ENCODE data around the gene LRRTM3.

The LRRTM3 gene

GRCh38 chr10:67036808-67037207, 111.0 kb downstream of the LRRTM3 start:
- DNase-seq = no peak

DNA sequence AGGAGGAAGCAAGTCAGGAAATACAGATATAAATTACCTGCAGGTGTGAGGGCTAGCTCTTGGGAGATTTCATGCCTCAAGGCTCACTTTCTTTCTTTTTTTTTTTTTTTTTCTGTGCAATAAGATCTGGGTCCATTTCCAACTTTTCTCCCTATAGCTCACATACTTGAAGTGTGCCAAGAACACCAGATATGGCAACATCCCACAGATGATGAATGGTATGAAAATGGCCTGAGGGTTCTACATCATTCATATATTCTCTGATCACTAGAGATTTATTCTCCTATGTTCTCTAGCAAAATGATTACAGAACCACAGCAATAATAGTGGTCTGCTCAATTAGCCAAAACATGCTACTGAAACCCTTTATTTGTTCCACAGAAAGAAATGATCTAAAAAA, 117.2 kb downstream of the LRRTM3 start:
- no peak for DNase-seq

DNA sequence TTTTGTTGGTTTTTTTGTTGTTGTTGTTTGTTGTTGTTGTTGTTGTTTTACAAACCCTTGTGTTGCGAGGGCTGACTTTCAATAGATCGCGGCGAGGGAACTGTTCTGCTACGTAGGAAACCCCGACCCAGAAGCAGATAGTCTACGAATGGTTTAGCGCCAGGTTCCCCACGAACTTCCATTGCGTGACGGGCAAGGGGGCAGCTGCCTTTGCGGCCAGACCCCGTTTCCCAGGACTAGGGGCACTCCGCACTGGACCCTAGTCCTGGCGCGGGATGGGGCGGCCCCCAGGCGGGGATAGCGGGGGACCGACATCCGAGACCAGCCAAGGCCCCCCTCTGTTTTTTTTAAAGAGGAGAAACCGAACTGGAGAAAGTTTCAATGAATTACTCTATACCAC, 119.6 kb downstream of the LRRTM3 start:
- no peak for DNase-seq

DNA sequence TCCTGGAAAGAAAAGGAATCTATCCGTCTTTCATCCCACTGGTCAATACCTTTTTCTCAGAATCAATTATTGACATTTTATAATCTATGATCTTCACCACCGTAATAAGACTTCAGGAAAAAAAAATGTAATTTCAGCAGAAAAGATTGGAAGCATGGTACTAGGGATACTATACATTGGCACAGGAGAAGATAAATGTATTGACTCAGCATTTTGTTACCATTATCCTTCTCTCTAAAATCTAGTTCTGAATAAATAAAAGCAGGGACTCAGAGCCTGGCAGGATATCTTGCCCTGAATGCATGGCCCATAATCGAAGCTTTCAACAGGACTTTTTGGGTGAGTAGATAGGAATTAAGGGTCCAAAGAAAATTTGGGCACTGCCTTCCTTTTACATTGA, 120.7 kb downstream of the LRRTM3 start:
- DNase-seq = no peak

GRCh38 chr10:67049988-67050387, 124.2 kb downstream of the LRRTM3 start:
- DNase-seq = no peak

DNA sequence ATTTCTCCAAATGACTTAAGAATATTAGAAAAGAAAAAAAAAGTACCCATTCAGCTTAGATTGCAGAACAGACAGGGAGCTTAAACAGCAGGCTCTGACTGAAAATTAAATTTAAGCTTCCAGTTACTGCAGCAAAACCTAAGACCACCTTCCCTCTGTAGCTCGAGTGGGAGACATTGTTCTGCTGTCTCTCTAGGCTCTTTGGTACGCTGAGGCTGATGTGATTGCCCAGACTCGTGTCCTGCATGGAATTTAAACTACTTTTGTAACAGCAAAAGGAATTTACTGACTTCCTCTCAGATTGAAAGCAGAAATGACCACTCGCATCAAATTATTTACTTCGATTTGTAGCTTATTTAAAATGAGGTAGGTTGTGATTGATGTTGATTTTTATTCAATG, 124.6 kb downstream of the LRRTM3 start:
- DNase-seq = no peak

- DNase-seq = no peak
Observed at GRCh38 chr10:67072654-67073053, 146.8 kb downstream of the LRRTM3 start.

DNA sequence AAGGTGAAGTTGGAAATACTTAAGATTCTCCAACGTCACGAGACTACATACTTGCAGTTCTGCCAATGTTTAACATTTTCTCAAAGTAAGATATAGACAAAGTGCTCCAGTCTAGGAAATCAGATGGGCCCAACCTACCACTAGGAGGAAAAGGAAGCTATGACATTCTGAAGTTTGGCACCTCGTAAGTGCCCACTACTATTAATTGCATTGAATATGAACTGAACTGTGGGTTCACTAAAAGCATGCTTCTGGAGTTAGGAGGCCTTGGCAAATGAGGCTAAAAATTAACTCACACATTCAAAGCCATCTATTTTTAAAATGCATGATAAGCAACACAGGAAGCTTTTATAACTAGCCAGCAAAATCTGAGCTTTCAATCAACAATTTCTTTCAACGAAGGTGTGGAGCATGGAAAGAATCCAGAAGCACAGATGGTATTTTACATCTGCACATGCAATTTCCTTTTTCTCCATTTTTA, 149.7 kb downstream of the LRRTM3 start:
- DNase-seq = no peak

- no peak for DNase-seq
Observed at GRCh38 chr10:67076144-67076543, 150.3 kb downstream of the LRRTM3 start.

DNA sequence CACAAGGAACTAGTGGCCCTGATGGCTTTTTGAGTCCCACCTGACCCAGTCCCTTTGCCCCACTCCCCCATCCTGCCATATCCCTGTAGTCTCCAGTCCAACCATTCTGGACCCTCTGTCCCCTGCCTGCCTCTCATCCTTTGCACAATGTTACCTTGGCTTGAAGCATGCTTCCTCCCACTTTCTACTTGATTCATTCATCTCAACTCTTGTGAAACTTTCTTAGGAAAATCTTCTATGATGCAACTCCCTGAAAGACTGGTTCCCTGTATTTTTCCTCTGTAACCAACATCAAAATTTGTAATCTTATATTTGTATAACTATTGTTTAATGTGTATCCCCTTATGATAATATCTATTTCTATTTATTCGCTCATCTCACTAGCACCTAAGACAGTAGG, 151.5 kb downstream of the LRRTM3 start:
- DNase-seq = no peak

GRCh38 chr10:67079126-67079525, 153.3 kb downstream of the LRRTM3 start:
- DNase-seq = no peak

DNA sequence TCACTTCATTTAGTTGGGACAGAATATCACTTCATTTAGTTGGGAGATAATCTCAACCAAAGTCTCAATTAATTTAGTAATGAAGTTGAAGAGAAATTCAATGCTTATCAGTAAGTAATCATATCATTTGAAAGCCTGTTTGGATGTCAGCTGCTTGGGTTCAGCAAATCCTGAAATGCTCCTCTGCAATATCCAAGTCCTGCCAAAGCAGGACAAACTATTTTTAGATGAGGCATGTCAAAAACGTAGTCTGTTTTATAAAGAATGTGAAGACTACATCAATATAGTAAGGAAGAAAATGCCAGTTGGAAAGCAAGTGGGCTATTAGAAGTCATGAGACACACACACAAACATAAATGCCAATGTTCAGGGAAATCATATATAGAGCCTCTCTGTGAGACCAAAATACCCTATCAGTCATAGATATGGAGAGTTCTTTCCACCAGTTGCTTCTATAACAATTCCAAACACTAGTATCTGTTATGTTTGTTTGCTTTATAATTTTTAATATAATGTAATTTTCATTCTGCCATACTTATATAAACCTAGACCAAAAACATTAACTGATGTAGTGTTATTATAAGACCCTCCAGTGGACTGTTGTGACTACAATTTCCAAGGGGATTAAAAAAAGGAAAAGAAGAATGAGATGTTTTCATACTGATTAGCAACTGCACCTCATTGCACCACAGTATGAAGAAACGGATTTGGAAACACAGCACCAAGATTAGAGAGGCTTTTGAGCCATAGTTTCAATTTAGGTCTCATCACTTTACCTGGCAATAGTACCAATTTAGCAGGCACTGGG, 160.7 kb downstream of the LRRTM3 start:
- DNase-seq = no peak

DNA sequence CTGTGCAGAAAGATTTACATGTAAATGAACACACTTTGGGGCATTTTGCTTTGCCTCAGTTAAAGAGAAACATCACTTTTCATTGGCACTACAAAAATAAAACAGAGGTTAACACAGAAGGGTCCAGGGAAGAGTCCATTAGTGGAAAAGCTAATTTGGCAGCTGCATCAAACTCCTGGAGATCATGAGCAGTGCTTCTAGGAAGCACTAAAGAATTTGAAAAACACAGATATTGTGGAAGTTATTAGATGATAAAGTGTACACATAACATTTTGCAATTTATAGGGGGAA, 161.2 kb downstream of the LRRTM3 start:
- DNase-seq = no peak

DNA sequence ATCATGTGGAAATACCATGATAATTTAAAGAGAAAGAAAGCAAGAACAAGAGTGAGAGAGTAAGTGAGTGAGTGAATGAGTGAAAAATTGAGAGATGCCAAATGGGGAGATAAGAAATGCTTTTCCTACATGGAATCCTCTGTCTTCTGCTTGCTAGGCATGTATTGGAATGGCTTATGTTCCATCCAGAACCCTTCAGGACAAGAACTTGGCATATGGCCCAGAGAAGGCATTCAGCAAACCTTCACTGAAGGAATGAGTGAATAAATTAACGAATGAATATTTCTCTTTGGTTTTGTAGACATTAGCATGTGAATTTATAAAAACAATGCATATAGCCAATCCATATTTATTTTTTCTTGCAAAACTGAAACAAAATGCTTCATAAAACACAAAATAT, 162.2 kb downstream of the LRRTM3 start:
- DNase-seq = no peak

DNA sequence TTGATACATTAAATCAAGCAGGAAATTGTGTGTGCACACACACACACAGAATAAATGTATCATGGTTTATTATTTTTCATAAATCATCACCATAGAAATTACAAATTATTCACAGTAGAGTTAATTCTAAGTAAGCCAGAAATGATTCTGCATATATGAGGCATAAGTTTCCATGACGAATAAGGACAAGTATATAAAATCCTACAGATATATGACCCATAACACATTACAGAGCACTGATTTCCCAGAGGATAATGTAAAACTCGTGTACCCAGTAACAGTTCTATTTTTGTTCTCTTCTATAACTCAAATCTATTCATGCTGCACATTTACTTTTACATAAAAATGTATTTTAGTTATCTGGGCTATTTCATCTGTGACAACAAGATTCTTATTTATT, 169.7 kb downstream of the LRRTM3 start:
- no peak for DNase-seq

- no peak for DNase-seq
Observed at GRCh38 chr10:67098461-67098860, 172.6 kb downstream of the LRRTM3 start.

DNA sequence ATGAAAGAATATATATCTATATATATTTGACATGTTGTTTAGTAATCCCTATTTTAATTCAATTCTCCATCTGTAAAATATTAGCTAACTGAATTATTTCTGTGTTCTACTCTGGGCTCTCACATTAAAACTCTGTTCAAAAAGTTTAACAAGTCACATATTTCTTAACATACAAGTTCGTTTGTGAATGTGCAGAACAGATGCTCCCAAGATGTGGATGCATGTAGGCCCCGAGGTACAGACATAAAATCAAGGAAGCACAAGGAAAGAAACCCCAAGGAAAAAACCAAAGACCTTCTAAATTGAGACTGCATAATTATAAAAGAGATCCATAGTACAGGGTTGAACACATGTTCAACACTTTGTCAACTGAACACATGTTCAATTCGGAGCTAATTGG, 175.1 kb downstream of the LRRTM3 start:
- no peak for DNase-seq

DNA sequence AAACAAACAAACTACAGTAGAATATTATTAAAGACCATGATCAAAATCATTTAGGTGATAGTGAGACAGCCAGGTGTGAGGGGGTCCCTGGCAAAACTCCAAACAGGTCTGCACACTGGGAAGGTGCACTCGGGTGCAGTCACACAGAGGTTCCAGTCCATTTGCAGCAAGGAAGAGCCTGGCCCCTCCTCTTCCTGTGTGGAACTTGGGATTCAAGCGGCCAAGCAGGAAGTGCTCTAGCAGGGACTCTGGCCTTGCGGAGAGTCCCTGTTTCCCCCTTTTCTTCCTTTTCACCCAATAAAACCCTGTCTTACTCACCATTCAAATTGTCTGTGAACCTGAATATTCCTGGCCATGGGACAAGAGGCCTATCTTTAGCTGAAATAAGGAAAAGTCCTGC, 181.8 kb downstream of the LRRTM3 start:
- no peak for DNase-seq

- DNase-seq = no peak
Observed at GRCh38 chr10:67110286-67110685, 184.4 kb downstream of the LRRTM3 start.

DNA sequence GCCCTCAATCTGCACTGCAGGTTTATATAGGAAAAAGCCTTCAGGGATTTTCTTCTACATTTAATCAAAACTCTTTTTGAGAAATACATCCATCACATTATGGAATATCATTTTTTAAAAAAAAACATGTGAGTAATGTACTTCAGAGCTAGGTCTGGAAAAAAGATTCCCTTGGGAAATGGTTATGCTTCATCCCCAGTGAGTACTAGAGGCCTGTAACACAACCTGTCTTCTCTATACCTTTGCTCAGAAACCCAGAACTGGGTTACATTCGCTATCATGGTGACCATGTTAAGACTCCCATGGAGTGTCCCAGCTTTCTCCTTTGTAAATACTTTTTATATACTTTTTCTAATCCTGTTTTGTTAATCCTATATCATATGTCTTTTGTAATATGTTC, 186.9 kb downstream of the LRRTM3 start:
- no peak for DNase-seq

DNA sequence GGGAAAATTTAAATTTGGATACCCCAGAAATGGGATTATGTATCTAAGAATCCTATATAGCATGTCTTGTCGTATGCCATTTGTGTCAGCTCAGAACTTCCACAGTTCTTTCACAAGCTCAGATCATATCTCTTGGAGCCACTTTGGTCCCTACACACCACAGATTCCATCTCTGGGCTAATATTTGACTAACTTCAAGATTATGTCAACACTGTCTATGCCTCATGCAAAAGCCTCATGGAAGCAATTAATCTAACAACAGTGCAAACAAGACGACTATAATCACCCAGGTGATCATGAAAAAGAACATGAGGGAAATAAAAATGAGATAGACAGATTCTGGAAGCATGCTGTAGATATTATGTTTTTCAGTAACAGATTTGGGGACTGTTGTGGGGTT, 189.1 kb downstream of the LRRTM3 start:
- DNase-seq = no peak

- DNase-seq = no peak
Observed at GRCh38 chr10:67115972-67116371, 190.1 kb downstream of the LRRTM3 start.

DNA sequence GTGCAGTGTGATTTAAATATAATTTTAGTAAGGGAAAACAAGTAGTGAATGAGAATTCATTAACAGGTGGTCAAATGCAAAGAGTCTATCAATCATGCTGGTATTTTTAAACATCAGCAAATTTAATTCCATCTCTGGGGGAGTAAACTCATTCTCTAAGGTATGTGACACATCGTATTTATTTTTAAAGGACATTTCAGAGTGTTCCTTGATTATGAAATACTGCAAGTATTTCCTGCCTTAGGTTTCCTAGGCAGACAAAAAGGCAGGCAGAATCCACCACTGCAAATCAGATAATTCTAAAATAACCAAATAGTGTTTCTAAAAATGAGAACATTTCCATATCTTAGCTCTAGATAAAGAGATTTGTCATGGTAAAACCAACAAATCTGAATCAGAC, 193.8 kb downstream of the LRRTM3 start:
- DNase-seq = no peak

GRCh38 chr10:67127441-67127840, 201.6 kb downstream of the LRRTM3 start:
- no peak for DNase-seq

GRCh38 chr10:67140641-67141040, 214.8 kb downstream of the LRRTM3 start:
- DNase-seq = no peak

Measured in cortex of kidney (tissue), 1 donor.